HG03439 (cell line): ENCODE measurements around the gene PNPLA2.

ENCODE experiments used
- ATAC-seq: cut with Tn5 transposase; IDR thresholded peaks from one replicate; pipeline ENCODE4 v1.9.1; 2021; ENCODE audit warnings: mild to moderate bottlenecking, moderate library complexity; ENCODE audit not compliant: unreplicated experiment

The PNPLA2 gene

DNA sequence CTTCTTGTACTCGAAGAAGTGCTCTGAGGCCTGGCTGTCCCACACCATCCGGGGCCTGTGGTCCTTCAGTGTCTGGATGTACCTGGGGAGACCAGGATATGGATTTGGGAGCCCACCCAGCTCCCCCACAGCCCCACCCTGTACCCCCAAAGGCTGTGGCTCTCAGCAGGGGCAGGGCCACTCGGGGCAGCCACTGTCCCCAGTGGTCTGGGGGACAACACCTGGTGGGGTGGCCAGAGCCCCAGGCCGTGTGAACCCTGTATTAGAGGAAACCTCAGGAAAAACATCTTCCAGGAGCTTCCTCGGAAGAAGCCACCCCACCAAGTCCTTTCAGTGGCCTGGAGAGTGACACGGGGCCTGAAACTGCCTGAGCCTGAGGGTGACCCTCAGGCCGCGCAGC is 51.7 kb downstream of the PNPLA2 start:
- ATAC-seq: no peak

DNA sequence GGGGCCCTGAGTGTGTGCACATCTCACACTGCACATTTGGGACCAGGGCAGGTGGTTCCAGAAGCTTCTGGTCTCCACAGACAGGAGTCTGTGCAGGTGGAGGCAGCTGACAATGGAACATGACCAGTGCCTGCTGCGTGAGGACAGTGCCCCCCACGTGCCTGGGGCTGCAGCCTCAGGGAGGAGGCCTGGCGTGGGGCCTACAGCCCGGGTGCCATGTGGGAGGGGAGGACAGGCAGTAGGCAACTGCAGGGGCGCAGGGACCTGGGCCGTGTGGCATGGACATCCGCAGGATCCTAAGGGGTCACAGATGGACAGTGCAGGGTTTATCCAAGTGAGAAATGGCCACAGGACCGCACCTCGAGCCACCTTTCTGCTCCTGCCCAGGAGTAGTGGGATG is 52.8 kb downstream of the PNPLA2 start:
- ATAC-seq: no peak

DNA sequence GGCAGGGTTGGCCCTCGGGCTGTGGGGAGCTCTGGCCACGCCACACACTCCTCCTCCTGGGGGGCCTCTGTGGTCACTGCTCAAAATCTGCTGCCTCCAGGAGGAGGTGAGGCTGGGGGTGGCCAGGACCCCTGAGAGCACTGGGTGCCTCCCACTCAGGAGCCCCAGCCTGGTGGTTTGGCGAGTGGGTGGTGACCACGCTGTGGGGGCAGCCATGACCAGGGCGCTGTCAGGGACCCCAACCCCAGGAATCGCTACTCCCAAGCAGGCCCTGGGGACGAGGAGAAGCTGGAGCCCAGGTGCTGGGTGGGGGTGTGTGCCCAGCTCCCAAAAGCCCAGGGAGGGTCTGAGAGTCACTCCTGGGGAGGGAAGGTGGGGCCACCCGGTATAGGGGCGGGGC is 54.1 kb downstream of the PNPLA2 start:
- no peak for ATAC-seq

DNA sequence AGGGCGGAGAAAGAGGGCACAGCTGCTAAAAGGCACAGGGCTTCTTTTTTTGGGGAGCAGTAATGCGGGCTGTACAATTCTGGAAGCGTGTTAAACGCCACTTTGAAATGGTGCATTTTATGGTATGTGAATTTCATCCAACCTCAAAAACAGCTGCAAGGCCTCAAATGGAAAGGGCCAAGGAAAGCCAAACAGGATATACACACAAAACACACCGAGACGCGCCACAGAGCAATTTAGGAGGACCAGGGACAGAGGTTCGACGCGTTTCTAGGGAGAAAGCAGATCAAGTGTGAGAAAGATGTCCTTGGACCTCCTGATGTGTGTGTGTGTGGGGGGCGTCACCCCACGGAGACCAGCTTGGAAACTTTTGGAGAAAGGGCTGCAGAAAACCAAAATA is 55.0 kb downstream of the PNPLA2 start:
- ATAC-seq: no peak
